Epithelial cell of prostate (primary cell): ENCODE measurements around the gene CRIP1.

Source experiments
- DNase-seq: peaks from one replicate; pipeline ENCODE4 v3.0.0-alpha.2; 2011; ENCODE audit warnings: low read depth, low spot score
- H3K27ac ChIP-seq: fragments of 450-650 bp; 2 replicates; pipeline ENCODE4 v1.5.1; 2017; ENCODE audit warnings: mild to moderate bottlenecking

The CRIP1 gene

DNA sequence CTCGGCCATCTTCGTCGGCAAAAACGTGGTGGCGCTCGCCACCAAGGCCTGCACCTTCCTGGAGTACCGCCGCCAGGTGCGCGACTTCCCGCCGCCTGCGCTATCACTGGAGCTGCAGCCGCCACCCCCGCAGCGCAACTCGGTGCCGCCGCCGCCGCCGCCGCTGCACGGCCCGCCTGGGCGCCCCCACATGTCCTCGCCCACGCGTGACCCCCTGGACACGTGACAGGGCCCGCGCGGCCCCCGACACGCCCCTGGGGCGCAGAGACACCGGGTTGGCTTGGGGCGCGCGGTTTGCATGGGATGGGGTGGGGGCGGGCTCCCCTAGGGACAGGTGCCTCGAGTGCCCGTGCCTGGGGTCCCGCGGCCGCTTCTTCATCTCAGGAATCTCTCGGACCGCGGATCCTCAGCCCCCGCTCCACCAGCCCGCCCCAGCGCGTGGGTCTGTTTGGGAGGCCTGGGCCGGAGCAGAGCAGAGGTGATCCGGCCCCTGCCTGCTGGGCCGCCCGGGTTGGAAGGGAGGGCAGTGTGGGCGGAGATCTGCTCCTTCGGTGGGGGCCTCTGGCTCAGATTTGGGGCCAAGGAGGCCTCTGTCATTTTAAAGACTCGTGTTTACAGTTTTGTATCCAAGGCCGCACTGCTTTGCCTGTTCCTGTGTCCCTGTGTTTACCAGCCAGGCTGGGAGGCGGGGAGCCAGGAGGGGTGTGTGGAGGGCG, 43.0 kb downstream of the CRIP1 start:
- H3K27ac ChIP-seq = no peak overlapping the region
- no peak for DNase-seq

DNA sequence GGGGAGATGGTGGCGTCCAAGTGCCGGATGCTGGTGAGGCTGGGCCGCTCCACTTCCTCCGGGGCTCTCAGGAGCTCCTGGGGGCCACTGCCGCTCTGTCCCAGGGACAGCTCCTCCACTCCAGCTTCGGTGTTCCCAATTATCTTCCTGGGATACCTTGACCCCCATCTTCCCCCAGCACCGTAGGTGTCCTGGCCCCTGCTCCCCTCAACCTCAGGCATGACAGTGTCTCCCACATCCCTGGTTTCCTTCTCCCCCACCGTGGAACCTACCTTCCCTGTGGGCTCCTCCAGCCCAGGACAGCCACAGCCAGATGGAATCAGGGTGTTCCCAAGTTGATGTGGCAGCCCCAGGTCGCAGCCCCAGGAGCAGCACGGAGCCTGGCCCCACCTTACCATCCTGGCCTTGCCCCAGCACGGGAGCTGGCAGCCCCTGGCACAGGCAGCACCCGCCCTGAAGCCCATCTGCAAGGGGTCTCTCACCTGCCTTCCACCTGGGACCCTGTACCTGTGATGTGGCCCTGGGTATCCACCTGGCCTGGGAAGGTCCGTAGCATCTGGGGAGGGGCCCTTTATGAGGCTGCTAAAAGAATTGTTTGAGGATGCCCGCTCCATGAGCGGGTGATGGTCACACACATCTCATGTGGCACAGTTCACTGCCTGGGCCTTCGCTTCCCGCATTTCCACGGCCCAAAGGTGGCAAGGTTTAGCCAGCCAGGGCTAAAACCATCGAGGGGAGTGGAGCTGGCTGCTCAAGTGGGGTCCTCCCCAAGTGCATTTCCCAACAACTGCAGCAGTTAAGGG, 43.8 kb downstream of the CRIP1 start:
- DNase-seq = no peak
- no peak overlapping the region for H3K27ac ChIP-seq

DNA sequence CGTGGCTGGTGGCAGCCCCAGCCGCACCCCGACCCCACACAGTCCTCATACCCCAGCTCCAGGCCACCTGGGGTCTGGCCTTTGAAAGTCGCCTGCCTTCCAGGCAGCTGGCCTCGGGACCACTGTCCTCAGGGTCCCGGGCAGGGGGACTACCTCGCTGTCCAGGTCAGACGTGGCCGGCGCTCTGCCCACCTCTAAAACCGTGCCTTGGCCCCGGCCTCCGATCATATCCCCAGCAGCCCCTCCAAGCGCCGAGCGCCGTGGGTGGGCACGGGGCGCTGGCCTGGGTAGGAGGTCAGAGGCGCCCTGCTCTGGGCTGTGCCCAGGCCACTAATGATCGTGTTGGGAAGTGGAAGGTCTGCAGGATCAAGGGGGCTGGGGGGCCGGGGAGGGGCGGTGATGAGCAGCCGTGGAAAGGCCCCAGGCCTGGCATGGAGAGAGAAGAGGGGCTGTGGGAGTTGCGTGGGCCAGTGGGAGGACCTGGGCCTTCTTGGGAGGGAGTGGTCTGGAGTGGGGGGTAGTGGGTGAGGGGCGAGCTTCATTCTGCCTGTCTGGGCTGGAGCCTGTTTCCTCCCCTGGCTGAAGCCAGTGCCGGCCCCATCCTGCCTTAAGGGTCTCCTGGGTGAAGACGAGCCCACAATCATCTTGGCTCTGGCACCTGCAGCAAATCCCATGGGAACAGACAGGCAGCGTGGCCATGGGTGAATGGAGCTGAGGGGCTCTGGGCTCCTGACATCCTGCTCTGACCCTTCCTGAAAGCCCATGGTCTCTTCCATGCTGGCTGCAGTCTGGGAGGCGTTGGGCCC, 44.6 kb downstream of the CRIP1 start:
- H3K27ac ChIP-seq = no peak overlapping the region
- no peak for DNase-seq

DNA sequence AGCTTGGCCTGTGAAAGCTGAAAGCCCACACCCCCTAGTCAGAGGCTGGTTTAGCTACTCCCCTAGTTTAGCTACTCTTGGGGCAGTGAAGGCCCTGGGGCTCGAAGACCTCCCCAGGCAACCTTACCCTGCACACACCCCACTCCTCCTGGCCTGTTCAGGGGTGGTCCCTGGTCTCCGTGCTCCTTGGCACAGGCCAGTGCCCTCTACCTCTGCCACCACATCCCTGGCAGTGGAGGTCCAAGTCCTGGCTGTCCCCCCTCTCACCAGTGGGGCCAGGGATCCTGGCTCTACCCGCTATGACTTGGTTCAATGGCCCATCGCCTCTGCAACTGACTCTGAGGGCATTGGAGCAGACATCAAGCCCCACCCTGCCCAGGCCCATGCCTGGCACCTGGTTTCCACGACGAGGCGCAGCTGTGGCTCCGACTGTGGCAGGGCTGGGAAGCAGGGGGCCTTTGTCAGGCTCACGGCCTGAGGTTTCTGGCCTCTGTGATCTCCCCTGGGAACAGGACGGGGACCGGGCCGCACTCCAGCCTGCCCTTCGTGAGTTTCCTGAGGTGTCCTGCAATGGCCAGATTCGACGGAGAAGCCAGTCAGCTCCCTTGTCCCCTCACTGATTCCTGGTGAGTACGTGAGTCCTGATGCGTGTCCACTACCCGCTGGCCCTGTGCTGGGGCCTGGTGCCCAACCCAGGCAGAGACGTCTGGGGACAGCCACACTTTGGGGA, 45.4 kb downstream of the CRIP1 start:
- no peak overlapping the region for H3K27ac ChIP-seq
- DNase-seq = no peak

DNA sequence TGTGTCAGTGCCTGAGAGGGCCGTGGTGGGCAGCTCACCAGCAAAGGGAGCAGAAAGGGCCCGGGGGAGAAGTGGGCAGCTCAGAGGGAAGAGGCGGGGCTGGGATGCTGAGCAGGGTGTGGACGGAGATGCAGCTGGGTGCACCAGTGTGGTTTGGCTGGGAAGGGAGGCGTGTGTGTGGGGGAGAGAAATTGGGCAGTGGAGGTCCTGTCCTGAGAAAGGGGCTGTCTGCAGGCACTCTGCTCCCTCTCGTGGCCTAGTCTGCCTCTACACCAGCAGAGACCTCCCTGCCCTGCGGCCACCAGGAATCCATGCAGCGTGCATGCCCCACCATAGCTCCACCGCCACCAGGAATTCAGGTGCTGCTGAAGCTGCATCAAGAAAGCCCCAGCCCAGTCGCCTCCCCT, 46.1 kb downstream of the CRIP1 start:
- DNase-seq = no peak
- H3K27ac ChIP-seq = no peak overlapping the region

DNA sequence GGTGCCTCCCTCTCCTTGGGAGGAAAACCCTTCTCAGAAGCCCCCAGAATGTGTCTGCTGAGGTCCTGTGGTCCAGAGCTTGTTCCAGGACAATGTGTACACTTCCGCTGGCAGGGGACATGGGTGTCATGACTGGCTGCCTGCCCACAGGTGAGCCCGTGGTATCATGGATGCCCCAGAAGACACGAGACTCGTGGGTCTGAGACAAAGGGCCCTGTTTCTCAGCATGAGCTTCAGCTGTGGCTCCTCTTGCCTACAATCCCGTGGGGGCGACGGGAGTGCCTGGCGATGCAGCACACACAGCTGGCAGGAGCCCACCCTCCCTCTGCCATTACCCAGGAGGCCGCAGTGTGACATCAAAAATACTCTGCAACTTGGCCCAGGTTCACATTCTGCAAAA, 46.7 kb downstream of the CRIP1 start:
- H3K27ac ChIP-seq = no peak overlapping the region
- no peak for DNase-seq

DNA sequence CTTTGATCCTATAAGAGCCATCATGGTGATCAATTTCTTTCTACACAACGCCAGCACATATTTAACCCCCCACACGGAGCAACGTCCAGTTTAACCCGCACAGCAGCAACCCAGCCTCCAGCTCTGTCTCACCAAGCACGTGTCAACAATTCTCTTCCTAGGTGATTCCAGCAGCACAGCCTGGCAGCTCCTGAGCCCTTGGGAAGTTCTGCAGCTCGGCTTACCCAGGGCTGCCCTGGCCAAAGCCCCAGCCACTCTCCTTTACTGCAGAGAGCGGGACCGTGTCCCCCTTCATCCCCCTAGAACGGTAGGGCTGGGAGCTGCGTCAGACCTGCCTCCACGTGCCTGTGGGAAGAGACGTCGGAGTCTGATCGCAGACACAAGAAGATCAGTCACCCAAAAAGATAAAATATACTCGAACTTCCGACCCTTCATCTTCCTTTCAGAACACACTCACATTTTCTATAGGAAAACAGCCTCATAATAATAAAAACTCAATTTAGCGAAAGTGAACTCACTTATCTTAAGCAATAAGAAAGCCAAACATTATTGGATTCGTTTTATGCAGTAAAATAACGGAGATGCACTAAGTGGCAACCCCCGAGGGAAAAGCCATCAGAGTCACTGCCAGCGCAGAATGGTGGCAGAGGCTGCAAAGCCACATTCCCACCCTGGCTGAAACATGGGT, 47.3 kb downstream of the CRIP1 start:
- no peak overlapping the region for H3K27ac ChIP-seq
- no peak for DNase-seq

DNA sequence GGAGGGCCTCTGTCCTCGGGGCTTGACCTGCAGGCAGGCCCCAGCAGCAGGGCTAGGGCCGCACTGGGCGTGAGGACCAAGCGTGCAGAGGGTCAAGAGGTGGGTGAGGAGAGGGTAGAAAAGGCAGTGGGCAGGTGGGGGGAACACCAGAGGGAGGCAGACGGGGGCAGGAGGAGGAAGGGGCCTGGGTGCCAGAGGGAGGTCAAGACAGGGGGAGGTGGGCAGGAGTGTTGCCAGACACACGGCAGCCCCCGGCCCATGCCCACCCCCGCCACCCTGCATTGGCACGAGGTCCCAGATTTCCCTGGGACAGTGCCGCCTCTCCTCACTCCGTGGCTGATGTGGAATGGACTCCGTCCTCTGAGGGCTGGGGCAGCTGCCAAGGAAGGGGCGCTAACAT, 47.9 kb downstream of the CRIP1 start:
- no peak overlapping the region for H3K27ac ChIP-seq
- DNase-seq = no peak

DNA sequence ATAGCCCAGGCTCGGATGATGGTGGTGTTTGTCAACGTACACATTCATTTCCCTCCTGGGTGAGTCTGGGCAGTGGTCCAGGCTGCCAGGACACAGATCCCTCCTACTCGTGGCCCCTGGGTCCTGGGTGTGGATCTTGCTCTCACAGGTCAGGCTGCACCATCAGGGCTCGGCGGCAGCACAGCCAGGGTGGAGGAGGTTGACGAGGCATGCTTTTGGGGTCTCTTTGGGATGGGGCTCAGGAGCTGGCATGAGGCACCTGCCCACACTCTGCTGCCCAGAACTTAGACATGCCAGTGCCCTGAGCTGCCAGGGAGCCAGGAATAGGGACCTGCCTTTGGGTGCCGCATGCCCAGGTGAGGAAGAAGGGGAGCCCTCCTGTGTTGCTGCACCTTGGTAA, 49.4 kb downstream of the CRIP1 start:
- no peak for DNase-seq
- H3K27ac ChIP-seq = no peak overlapping the region

DNA sequence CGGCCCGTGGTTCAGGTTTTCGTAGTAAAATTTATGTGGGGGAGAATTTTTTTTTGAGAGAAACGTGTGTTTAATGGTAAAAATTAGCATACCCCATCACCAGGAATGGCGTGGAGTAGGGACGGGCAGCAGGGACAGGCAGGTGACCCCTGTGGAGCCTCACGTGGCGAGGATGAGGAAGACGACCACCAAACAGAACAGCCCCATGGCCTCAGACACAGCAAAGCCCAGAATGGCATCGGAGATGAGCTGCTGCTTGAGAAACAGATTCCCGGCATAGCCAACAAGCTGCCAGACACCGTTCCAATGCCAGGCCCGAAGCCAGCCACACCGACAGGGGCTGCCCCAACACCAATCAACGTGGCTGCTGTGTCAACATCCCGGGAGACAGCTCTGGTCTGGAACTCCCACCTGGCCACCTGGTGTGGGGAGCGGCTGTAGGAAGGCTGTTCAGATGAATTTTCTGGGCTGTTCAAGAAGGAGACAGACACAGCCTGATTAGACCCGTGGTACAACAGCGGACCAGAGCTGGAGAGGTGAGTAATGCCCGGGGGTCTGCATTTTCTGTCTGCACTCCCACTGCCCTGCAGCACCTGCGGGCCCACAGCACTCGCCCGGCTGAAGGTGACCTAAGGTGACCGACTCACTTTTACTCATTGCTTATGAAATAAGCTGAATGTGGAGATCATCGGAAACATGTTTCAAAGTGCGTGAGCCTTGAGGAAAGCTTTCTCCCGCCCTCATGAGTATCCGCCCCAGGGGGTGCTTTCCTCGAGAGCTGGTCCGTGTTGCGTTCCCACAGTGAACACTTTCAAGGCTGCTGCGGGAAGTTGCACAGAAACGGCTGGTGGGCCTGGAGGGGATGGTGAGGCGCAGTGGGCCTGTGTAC, 50.2 kb downstream of the CRIP1 start:
- DNase-seq = no peak
- H3K27ac ChIP-seq = no peak overlapping the region

DNA sequence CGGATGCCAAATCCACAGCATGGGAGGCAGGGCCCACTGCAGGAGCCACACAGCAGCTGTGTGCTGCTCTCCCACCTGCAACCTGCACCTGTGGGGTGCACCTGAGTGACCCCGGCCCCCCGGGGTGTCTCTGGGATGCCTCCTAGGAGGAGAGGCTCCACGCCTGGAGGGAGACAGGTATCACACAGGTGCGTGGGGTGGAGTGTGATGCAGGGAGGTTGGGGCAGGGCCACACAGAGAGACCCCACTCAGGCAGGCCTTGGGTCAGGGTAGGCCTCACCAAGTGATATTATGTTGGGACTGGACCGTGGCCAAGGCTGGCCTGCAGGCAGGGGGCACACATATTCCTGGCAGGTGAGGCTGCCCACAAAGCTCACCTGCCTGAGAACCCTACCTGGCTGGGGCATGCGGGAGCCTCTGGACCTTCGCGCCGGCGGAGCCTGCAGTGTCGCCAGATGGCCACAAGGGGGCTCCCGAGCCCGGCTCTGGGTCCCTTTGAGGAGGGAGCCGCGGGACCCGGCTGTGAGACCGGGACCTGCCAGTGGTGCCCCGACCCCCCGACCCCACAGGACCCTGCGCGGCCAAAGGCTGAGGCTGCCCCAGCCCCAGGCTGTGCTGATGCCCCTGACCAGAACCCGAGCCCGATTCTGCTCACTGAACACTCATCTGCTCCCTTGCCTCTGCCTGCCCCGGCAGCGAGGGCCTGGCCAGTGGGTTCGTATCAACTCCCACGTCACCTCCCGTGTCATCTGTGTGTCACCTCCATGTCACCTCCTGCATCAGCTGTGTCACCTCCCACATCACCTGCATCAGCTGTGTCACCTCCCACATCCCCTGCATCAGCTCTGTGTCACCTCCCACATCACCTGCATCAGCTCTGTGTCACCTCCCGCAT, 51.1 kb downstream of the CRIP1 start:
- no peak overlapping the region for H3K27ac ChIP-seq
- DNase-seq = no peak
